ENCODE measurements around the gene TRIM17. TPM values are rescaled to one million over a fixed set of nuclear protein-coding genes. Genes with fewer than 3 reads are reported as not detected.

TRIM17 gene
- total and polyA plus RNA-seq, 2 of the 8 experiments (the other 6 are each of a cell fraction or from before 2014, with no cell fraction given) = 1.1 to 2.2 TPM

DNA sequence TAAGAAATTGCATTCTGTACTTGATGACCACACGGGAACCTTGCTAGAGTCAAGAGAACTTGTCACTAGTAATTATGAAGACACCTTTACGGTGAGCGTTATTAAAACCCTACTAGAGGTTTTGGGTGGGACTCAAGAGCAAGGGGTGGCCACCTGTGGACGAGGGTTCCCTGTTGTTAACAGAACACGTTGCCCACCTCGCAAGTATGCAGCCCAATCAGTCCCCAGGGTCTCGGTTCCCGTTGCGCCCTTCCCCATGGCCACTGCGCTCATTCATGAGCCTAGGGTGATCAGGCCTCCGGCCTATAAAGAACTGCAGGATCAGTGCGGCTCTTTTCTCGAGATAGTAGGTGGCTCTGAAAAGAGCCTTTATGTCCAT lies 40.3 kb upstream of the TRIM17 start:
- peak overlapping the region; percentile 62 for H4K5ac ChIP-seq (ENCODE audit: insufficient read length, low read depth, low read length)
- 0 out of 2 replicates have a peak, but pooled peaks cover 2% of the 10 kb centered on the region for H3K79me1 ChIP-seq (ENCODE audit: low read depth, low read length)
- peak overlapping the region; percentile 43; the same call in 1 of the 2 replicates for H4K8ac ChIP-seq (ENCODE audit: extremely low read depth, insufficient read depth, low read length)
- no peak overlapping the region; the same call in 1 of the 2 replicates for H2BK5ac ChIP-seq (ENCODE audit: low read depth, low read length)
- ChIA-PET CTCF (ENCODE audit: partially characterized antibody) (interaction anchor here (0.6 to 8.9 kb wide), 12 partner anchors 11 to 86 kb away, joined by 3 to 117 read pairs (median 4); partner anchors contain the start of gene TRIM11), POLR2A (ENCODE audit: partially characterized antibody) (interaction anchor here (0.6 to 14.5 kb wide), 47 partner anchors 9 to 978 kb away, joined by 3 to 232 read pairs (median 6); partner anchors contain the start of genes RNF187, TRIM11 and TRIM17)
- H2BK20ac ChIP-seq (ENCODE audit: low read length) = no peak overlapping the region
- H3K56ac ChIP-seq (replicated peaks; ENCODE audit: insufficient read length, low read depth, low read length) = peak overlapping the region; percentile 24
- no peak overlapping the region for H3K23ac ChIP-seq (ENCODE audit: insufficient read length)
- no peak overlapping the region for H2BK12ac ChIP-seq (ENCODE audit: low read depth, low read length)
- H3K27me3 ChIP-seq (replicated peaks in 1 of 4; ENCODE audit: control insufficient read depth in 3 of 4, extremely low read depth in 1 of 4, insufficient read depth in 3 of 4, low read length in 3 of 4) = no peaks in the 10 kb centered on the region
- H3K14ac ChIP-seq (ENCODE audit: insufficient read length) = no peak overlapping the region
- 2% methylated on average over 13 of the region's 13 CpGs; no CpG with 5 or more reads in 1 of the 2 experiments for WGBS, 2 experiments (ENCODE audit: extremely low coverage in 1 of 2, insufficient coverage in 1 of 2, insufficient read length in 1 of 2, insufficient replicate concordance in 2 of 2, low coverage in 1 of 2, low lambda C conversion rate in 2 of 2, missing lambda C conversion rate in 1 of 2)
- no peak overlapping the region for H2BK15ac ChIP-seq (ENCODE audit: low read length)
- DNase-seq (ENCODE audit: low read depth in 1 of 2, low spot score in 2 of 2) = no peak
- H4K20me1 ChIP-seq (replicated peaks in 1 of 2; ENCODE audit: control insufficient read depth in 1 of 2, insufficient read depth in 2 of 2, low read length in 2 of 2) = peaks cover 0 to 15% of the 10 kb centered on the region in 2 experiments
- peaks cover 0 to 19% of the 10 kb centered on the region in 2 experiments; a peak in 2 of 4 replicates for H3K79me2 ChIP-seq (ENCODE audit: control insufficient read depth in 1 of 2, insufficient read depth in 2 of 2, low read length in 2 of 2)
- H2BK120ac ChIP-seq (replicated peaks; ENCODE audit: low read depth, low read length) = no peak overlapping the region
- no peak for FAIRE-seq
- H3K4me1 ChIP-seq (replicated peaks in 1 of 4; ENCODE audit: control insufficient read depth in 3 of 4, insufficient read depth in 4 of 4, low read length in 3 of 4) = peaks cover 0 to 2% (median 0%) of the 10 kb centered on the region in 4 experiments; a peak in 2 of 7 replicates
- H2AFZ ChIP-seq (ENCODE audit: low read length) = no peak overlapping the region
- no peak overlapping the region for H2AK5ac ChIP-seq (ENCODE audit: low read depth, low read length)
- H3K4ac ChIP-seq (replicated peaks; ENCODE audit: insufficient read length, low read depth, low read length) = no peak overlapping the region
- peak overlapping the region; percentile 94 to 96 for H3K4me2 ChIP-seq (ENCODE audit: insufficient read depth in 1 of 2, low read depth in 2 of 2, low read length in 2 of 2)
- H3K18ac ChIP-seq (ENCODE audit: extremely low read depth, low read length) = peak overlapping the region; percentile 10; the same call in 1 of the 2 replicates
- H3K4me3 ChIP-seq (ENCODE audit: extremely low read depth in 1 of 4, insufficient read depth in 2 of 4, low read depth in 3 of 4, low read length in 4 of 4) = peak overlapping the region; percentile 63 to 93 (median 87)
- peaks cover 0 to 2% (median 0%) of the 10 kb centered on the region in 4 experiments; a peak in 1 of 8 replicates for H3K36me3 ChIP-seq (ENCODE audit: control insufficient read depth in 2 of 4, insufficient read depth in 4 of 4, low read length in 3 of 4)
- peak overlapping the region; percentile 91 for H3K27ac ChIP-seq (ENCODE audit: low read depth, low read length)
- peak overlapping the region; percentile 13 for H4K91ac ChIP-seq (replicated peaks; ENCODE audit: insufficient read length, low read length)
- H3K9me3 ChIP-seq (ENCODE audit: insufficient read depth in 2 of 2, low read depth in 1 of 2, low read length in 1 of 2) = no peaks in the 10 kb centered on the region
- peaks cover 7% of the 10 kb centered on the region for H3K23me2 ChIP-seq (ENCODE audit: low read depth, low read length)
- H3K9ac ChIP-seq (replicated peaks in 1 of 4; ENCODE audit: extremely low read depth in 1 of 4, low read depth in 3 of 4, low read length in 3 of 4) = peak overlapping the region; percentile 66 to 95 (median 81)
- TF ChIP-seq HDAC2 (IDR thresholded peaks at IDR 0.05; ENCODE audit: borderline replicate concordance in 1 of 2, low read depth in 2 of 2, low read length in 2 of 2) (no peak; a peak in 1 of 4 replicates), TAF1 (IDR thresholded peaks at IDR 0.05; ENCODE audit: low read depth, low read length) (no peak), CEBPB (IDR thresholded peaks at IDR 0.05; ENCODE audit: low read depth, low read length) (no peak)
